ENCODE measurements around the gene PLPPR1.

GRCh38 chr9:101094686-101095085 is 66.2 kb downstream of the PLPPR1 start:
- TF ChIP-seq POLR2A (IDR thresholded peaks at IDR 0.05): no peak
- no peak for TF ChIP-seq CTCF (IDR thresholded peaks at IDR 0.05)
